ENCODE results near the gene SPOCK2. TPM values are rescaled to one million over a fixed set of nuclear protein-coding genes. Genes with fewer than 3 reads are reported as not detected.

The SPOCK2 gene
- total RNA-seq, 1 donor from 2014 or later, result 139 TPM

- peaks cover 40% of the 10 kb centered on the region for H3K36me3 Mint-ChIP-seq (ENCODE audit: low read depth)
- peaks cover 45% of the 10 kb centered on the region for H3K4me1 Mint-ChIP-seq (ENCODE audit: low read depth)
- intact Hi-C loops (cut with micrococcal nuclease), result loop anchor here (10.0 kb wide), 1 partner anchor 1669 kb away; the partner anchor contains the start of gene EIF4EBP2
- H3K4me3 Mint-ChIP-seq, result no peak overlapping the region
- no peak for DNase-seq (ENCODE audit: low spot score)
- no peak overlapping the region for H3K27ac Mint-ChIP-seq
- H3K9me3 Mint-ChIP-seq, result no peaks in the 10 kb centered on the region
- no peaks in the 10 kb centered on the region for H3K27me3 Mint-ChIP-seq (ENCODE audit: insufficient read depth)
These were observed 14.4 kb downstream of the SPOCK2 start for GRCh38 chr10:72073708-72074573.

- Mint-ChIP-seq H3K27me3 (ENCODE audit: insufficient read depth) (no peaks in the 10 kb centered on the region), H3K4me3 (no peak overlapping the region), H3K4me1 (ENCODE audit: low read depth) (peaks cover 35% of the 10 kb centered on the region), H3K9me3 (no peaks in the 10 kb centered on the region), H3K36me3 (ENCODE audit: low read depth) (peaks cover 37% of the 10 kb centered on the region), H3K27ac (peak overlapping the region; percentile 40)
- intact Hi-C loops (cut with micrococcal nuclease), result loop anchor here (10.0 kb wide), 1 partner anchor 1668 kb away; the partner anchor contains the start of gene EIF4EBP2
- DNase-seq (ENCODE audit: low spot score), result no peak
These were observed 15.7 kb downstream of the SPOCK2 start for GRCh38 chr10:72072639-72073038.

- Mint-ChIP-seq H3K4me3 (no peak overlapping the region), H3K27me3 (ENCODE audit: insufficient read depth) (no peaks in the 10 kb centered on the region), H3K36me3 (ENCODE audit: low read depth) (peaks cover 40% of the 10 kb centered on the region), H3K9me3 (no peaks in the 10 kb centered on the region), H3K4me1 (ENCODE audit: low read depth) (peaks cover 29% of the 10 kb centered on the region), H3K27ac (peak overlapping the region; percentile 40)
- intact Hi-C loops (cut with micrococcal nuclease), result loop anchor here (10.0 kb wide), 1 partner anchor 1667 kb away; the partner anchor contains the start of gene EIF4EBP2
- no peak for DNase-seq (ENCODE audit: low spot score)
These were observed 16.3 kb downstream of the SPOCK2 start for GRCh38 chr10:72072046-72072445.

GRCh38 chr10:72069751-72070526, 18.4 kb downstream of the SPOCK2 start:
- peaks cover 11% of the 10 kb centered on the region for H3K4me1 Mint-ChIP-seq (ENCODE audit: low read depth)
- intact Hi-C loops (cut with micrococcal nuclease), result loop anchor here (10.0 kb wide), 1 partner anchor 1665 kb away; the partner anchor contains the start of gene EIF4EBP2
- no peak for DNase-seq (ENCODE audit: low spot score)
- no peaks in the 10 kb centered on the region for H3K9me3 Mint-ChIP-seq
- H3K4me3 Mint-ChIP-seq, result no peak overlapping the region
- no peaks in the 10 kb centered on the region for H3K27me3 Mint-ChIP-seq (ENCODE audit: insufficient read depth)
- no peak overlapping the region for H3K27ac Mint-ChIP-seq
- H3K36me3 Mint-ChIP-seq (ENCODE audit: low read depth), result peaks cover 50% of the 10 kb centered on the region

GRCh38 chr10:72068901-72069446, 19.4 kb downstream of the SPOCK2 start:
- peaks cover 11% of the 10 kb centered on the region for H3K4me1 Mint-ChIP-seq (ENCODE audit: low read depth)
- H3K4me3 Mint-ChIP-seq, result no peak overlapping the region
- H3K27ac Mint-ChIP-seq, result peak overlapping the region; percentile 22
- intact Hi-C loops (cut with micrococcal nuclease), result no loop called here
- peaks cover 52% of the 10 kb centered on the region for H3K36me3 Mint-ChIP-seq (ENCODE audit: low read depth)
- no peak for DNase-seq (ENCODE audit: low spot score)
- no peaks in the 10 kb centered on the region for H3K27me3 Mint-ChIP-seq (ENCODE audit: insufficient read depth)
- no peaks in the 10 kb centered on the region for H3K9me3 Mint-ChIP-seq

- peaks cover 57% of the 10 kb centered on the region for H3K36me3 Mint-ChIP-seq (ENCODE audit: low read depth)
- no peak overlapping the region for H3K4me3 Mint-ChIP-seq
- peaks cover 11% of the 10 kb centered on the region for H3K4me1 Mint-ChIP-seq (ENCODE audit: low read depth)
- H3K27ac Mint-ChIP-seq, result peak overlapping the region; percentile 22
- H3K9me3 Mint-ChIP-seq, result no peaks in the 10 kb centered on the region
- no peaks in the 10 kb centered on the region for H3K27me3 Mint-ChIP-seq (ENCODE audit: insufficient read depth)
- no peak for DNase-seq (ENCODE audit: low spot score)
- intact Hi-C loops (cut with micrococcal nuclease), result no loop called here
These were observed 20.1 kb downstream of the SPOCK2 start for GRCh38 chr10:72068126-72068765.

- peaks cover 53% of the 10 kb centered on the region for H3K36me3 Mint-ChIP-seq (ENCODE audit: low read depth)
- no peak overlapping the region for H3K27ac Mint-ChIP-seq
- H3K9me3 Mint-ChIP-seq, result no peaks in the 10 kb centered on the region
- intact Hi-C loops (cut with micrococcal nuclease), result no loop called here
- no peaks in the 10 kb centered on the region for H3K27me3 Mint-ChIP-seq (ENCODE audit: insufficient read depth)
- no peak for DNase-seq (ENCODE audit: low spot score)
- peaks cover 9% of the 10 kb centered on the region for H3K4me1 Mint-ChIP-seq (ENCODE audit: low read depth)
- no peak overlapping the region for H3K4me3 Mint-ChIP-seq
These were observed 20.8 kb downstream of the SPOCK2 start for GRCh38 chr10:72067463-72068125.

- Mint-ChIP-seq H3K27ac (no peak overlapping the region), H3K27me3 (ENCODE audit: insufficient read depth) (no peaks in the 10 kb centered on the region), H3K9me3 (no peaks in the 10 kb centered on the region), H3K4me1 (ENCODE audit: low read depth) (peaks cover 5% of the 10 kb centered on the region), H3K36me3 (ENCODE audit: low read depth) (peaks cover 53% of the 10 kb centered on the region), H3K4me3 (no peak overlapping the region)
- intact Hi-C loops (cut with micrococcal nuclease), result no loop called here
- DNase-seq (ENCODE audit: low spot score), result no peak
These were observed 21.8 kb downstream of the SPOCK2 start for GRCh38 chr10:72066318-72067284.

- no peaks in the 10 kb centered on the region for H3K4me1 Mint-ChIP-seq (ENCODE audit: low read depth)
- intact Hi-C loops (cut with micrococcal nuclease), result no loop called here
- no peak overlapping the region for H3K27ac Mint-ChIP-seq
- H3K9me3 Mint-ChIP-seq, result no peaks in the 10 kb centered on the region
- H3K4me3 Mint-ChIP-seq, result no peak overlapping the region
- no peak for DNase-seq (ENCODE audit: low spot score)
- H3K36me3 Mint-ChIP-seq (ENCODE audit: low read depth), result peaks cover 49% of the 10 kb centered on the region
- H3K27me3 Mint-ChIP-seq (ENCODE audit: insufficient read depth), result no peaks in the 10 kb centered on the region
These were observed 22.8 kb downstream of the SPOCK2 start for GRCh38 chr10:72065439-72066025.

GRCh38 chr10:72063703-72064391, 24.5 kb downstream of the SPOCK2 start:
- Mint-ChIP-seq H3K27me3 (ENCODE audit: insufficient read depth) (peaks cover 1% of the 10 kb centered on the region), H3K27ac (peak overlapping the region; percentile 14), H3K9me3 (no peaks in the 10 kb centered on the region), H3K36me3 (ENCODE audit: low read depth) (peaks cover 43% of the 10 kb centered on the region), H3K4me3 (no peak overlapping the region), H3K4me1 (ENCODE audit: low read depth) (no peaks in the 10 kb centered on the region)
- DNase-seq (ENCODE audit: low spot score), result no peak
- intact Hi-C loops (cut with micrococcal nuclease), result no loop called here

All from activated T-helper 1 cell treated with anti-CD3 and anti-CD28 coated beads, Interleukin-12 subunit alpha, Interleukin-12 subunit beta, Interleukin-2, Interleukin-4 antibody, amounts not matched to agents 30 ng/mL and 10 ng/mL and 1 ng/mL, durations not matched to agents 14 hours and 24 hours and 36 hours (primary cell).